Stimulated activated CD4-positive, alpha-beta T cell treated with anti-CD3 and anti-CD28 coated beads, Interleukin-12 subunit alpha, Interleukin-12 subunit beta, amount 100 ng/mL, for 4 hours (primary cell): ENCODE results near the gene CFL2.

Source experiments
- DNase-seq: peaks from one replicate; pipeline ENCODE4 v3.0.0-alpha.2; 2020

Gene CFL2

GRCh38 chr14:34668111-34668510 lies 46.3 kb downstream of the CFL2 start:
- no peak for DNase-seq

- DNase-seq: no peak
Measured at GRCh38 chr14:34667007-34667406, 47.4 kb downstream of the CFL2 start.

GRCh38 chr14:34665785-34666435 lies 48.5 kb downstream of the CFL2 start:
- no peak for DNase-seq

GRCh38 chr14:34662561-34663088 lies 51.8 kb downstream of the CFL2 start:
- DNase-seq: no peak

GRCh38 chr14:34660796-34661195 lies 53.6 kb downstream of the CFL2 start:
- no peak for DNase-seq
